ENCODE measurements around the gene PRKG1.

The PRKG1 gene

DNA sequence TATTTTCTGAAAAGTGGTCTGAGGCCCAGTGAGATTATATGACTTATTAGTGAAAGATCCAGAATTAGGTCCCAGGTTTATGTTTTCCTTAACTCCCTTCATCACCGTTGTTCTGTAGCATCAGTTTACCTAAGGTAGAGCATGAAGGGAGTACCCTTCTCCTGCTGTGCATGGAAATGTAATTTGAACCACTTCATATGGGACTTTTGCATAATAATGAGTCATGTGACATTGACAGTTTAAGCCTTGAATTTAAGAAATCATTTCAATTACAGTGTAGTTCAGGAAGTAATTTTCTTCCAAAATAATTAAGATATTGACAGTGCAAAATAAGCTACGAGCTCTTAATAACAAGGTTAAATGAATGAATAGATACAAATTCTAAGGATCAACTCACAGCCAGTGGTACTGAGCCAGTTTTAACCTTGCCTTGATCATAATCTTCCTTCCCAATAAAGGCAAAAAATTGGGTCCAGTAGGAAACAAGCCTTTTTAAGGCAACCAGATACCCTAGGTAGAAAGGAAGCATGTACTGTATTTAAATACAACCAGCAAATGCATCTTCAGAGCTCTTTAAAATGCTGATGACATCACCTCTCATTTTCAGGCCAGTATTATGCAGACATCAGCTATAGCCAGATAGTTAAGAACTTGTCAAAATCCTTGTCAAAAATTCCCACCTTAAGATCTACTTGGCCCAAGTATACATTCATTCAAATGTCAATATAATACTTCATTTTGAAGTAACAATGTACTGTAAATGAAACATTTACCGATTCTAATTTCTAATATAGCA lies 1191.0 kb downstream of the PRKG1 start:
- TF ChIP-seq, protein P1, sequence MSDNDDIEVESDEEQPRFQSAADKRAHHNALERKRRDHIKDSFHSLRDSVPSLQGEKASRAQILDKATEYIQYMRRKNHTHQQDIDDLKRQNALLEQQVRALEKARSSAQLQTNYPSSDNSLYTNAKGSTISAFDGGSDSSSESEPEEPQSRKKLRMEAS (IDR thresholded peaks at IDR 0.05), result no peak
- TF ChIP-seq TEAD4 (IDR thresholded peaks at IDR 0.05), result no peak
- no peak for TF ChIP-seq TCF12 (IDR thresholded peaks at IDR 0.05; ENCODE audit: low read depth)
- no peak for TF ChIP-seq EGR1 (IDR thresholded peaks at IDR 0.05)
- TF ChIP-seq, protein P2, sequence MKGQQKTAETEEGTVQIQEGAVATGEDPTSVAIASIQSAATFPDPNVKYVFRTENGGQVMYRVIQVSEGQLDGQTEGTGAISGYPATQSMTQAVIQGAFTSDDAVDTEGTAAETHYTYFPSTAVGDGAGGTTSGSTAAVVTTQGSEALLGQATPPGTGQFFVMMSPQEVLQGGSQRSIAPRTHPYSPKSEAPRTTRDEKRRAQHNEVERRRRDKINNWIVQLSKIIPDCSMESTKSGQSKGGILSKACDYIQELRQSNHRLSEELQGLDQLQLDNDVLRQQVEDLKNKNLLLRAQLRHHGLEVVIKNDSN (IDR thresholded peaks at IDR 0.05), result no peak
- TF ChIP-seq YY1 (IDR thresholded peaks at IDR 0.05; ENCODE audit: low read depth), result no peak
- no peak for TF ChIP-seq ZBTB7A (IDR thresholded peaks at IDR 0.05; ENCODE audit: low read depth)
- no peak for TF ChIP-seq EP300 (IDR thresholded peaks at IDR 0.05; ENCODE audit: borderline replicate concordance)
- TF ChIP-seq, protein P3, sequence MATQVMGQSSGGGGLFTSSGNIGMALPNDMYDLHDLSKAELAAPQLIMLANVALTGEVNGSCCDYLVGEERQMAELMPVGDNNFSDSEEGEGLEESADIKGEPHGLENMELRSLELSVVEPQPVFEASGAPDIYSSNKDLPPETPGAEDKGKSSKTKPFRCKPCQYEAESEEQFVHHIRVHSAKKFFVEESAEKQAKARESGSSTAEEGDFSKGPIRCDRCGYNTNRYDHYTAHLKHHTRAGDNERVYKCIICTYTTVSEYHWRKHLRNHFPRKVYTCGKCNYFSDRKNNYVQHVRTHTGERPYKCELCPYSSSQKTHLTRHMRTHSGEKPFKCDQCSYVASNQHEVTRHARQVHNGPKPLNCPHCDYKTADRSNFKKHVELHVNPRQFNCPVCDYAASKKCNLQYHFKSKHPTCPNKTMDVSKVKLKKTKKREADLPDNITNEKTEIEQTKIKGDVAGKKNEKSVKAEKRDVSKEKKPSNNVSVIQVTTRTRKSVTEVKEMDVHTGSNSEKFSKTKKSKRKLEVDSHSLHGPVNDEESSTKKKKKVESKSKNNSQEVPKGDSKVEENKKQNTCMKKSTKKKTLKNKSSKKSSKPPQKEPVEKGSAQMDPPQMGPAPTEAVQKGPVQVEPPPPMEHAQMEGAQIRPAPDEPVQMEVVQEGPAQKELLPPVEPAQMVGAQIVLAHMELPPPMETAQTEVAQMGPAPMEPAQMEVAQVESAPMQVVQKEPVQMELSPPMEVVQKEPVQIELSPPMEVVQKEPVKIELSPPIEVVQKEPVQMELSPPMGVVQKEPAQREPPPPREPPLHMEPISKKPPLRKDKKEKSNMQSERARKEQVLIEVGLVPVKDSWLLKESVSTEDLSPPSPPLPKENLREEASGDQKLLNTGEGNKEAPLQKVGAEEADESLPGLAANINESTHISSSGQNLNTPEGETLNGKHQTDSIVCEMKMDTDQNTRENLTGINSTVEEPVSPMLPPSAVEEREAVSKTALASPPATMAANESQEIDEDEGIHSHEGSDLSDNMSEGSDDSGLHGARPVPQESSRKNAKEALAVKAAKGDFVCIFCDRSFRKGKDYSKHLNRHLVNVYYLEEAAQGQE (IDR thresholded peaks at IDR 0.05; ENCODE audit: low read depth), result no peak
- TF ChIP-seq CEBPB (IDR thresholded peaks at IDR 0.05), result no peak
- TF ChIP-seq CREB1 (IDR thresholded peaks at IDR 0.05; ENCODE audit: low read depth), result no peak
- no peak for TF ChIP-seq TAF1 (IDR thresholded peaks at IDR 0.05; ENCODE audit: low read depth)
- TF ChIP-seq RAD21 (IDR thresholded peaks at IDR 0.05; ENCODE audit: low read depth), result no peak
- TF ChIP-seq FOXM1 (IDR thresholded peaks at IDR 0.05; ENCODE audit: borderline replicate concordance, low read depth), result no peak
- no peak for TF ChIP-seq NFIC (IDR thresholded peaks at IDR 0.05)

DNA sequence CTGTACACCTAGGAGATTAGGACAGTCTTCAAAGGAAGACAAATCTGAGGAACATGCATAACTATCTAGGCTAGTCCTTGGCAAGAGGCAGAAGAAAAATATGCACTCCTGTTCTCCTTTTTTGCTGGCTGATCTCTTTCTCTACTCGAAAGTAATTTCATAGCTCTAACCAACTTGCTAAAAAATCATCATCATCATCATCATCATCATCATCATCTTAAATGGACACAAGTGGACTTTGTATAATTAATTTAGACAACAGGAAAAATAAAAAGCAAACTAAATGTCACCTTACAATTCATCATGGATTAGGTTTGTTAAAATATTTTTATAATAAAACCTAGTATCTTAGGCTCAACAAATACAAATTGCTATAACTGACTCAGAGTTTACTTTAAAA lies 1192.6 kb downstream of the PRKG1 start:
- TF ChIP-seq TCF12 (IDR thresholded peaks at IDR 0.05; ENCODE audit: low read depth) (no peak), RAD21 (IDR thresholded peaks at IDR 0.05; ENCODE audit: low read depth) (no peak)
- TF ChIP-seq, protein P3 (IDR thresholded peaks at IDR 0.05; ENCODE audit: low read depth), result no peak

DNA sequence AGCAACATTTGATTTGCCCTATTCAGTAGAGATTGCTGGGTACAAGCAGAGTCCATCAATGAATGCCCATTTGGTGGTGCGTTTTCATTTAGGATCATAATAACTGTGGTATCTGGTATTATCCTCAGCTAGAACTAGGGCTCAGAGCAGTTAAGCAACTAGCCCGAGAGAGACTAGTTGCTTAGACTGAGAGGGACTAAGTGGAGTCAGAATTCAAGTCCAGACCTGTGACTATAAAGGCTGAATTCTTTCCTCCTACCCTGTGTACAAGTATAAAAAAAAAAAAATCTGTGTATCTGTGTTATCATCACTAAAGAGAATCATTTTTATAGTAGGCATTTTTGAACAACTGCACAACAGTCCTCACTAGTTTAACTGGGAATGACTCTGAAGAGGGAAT lies 1194.5 kb downstream of the PRKG1 start:
- no peak for TF ChIP-seq CREB1 (IDR thresholded peaks at IDR 0.05; ENCODE audit: low read depth)
- TF ChIP-seq, protein P3 (IDR thresholded peaks at IDR 0.05; ENCODE audit: low read depth), result no peak
- TF ChIP-seq, protein P2 (IDR thresholded peaks at IDR 0.05), result no peak
- no peak for TF ChIP-seq NFIC (IDR thresholded peaks at IDR 0.05)
- TF ChIP-seq RAD21 (IDR thresholded peaks at IDR 0.05; ENCODE audit: low read depth), result no peak
- TF ChIP-seq ZBTB7A (IDR thresholded peaks at IDR 0.05; ENCODE audit: low read depth), result no peak
- TF ChIP-seq TCF12 (IDR thresholded peaks at IDR 0.05; ENCODE audit: low read depth), result no peak
- TF ChIP-seq TAF1 (IDR thresholded peaks at IDR 0.05; ENCODE audit: low read depth), result no peak

DNA sequence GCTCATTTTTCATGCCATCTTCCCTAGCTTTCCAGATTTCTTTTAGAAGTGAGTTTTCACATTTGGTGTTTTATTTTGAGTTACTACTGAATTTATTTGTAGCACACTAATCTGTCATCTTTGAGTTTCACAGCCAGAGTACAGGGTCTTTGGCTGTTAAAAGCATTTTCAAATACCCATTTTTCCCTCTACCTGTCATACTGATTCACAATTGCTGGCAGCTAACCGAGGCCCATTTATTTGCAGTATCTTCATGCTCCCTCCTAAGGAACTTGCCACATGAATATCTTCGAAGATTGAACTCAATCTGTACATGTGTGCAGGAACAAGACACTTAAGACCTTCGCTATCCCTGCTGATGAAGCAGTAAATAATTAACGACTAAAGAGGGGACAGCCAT lies 1194.9 kb downstream of the PRKG1 start:
- TF ChIP-seq CREB1 (IDR thresholded peaks at IDR 0.05; ENCODE audit: low read depth), result no peak
- TF ChIP-seq TEAD4 (IDR thresholded peaks at IDR 0.05), result no peak
- TF ChIP-seq, protein P1 (IDR thresholded peaks at IDR 0.05), result no peak

DNA sequence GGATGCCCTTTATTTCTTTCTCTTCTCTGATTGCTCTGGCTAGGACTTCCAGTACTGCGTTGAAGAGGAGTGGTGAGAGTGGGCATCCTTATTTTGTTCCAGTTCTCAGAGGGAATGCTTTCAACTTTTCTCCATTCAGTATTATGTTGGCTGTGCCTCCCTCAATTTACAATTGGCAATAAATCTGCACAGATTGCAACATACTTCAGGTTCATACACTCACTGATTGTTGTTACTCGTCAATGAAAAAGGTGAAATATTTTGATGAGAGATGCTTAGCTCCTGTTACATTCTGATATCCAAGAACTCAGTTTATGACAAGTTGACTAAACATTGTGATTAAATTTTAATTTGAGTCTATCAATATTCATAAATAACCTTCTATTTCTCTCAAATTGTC lies 1201.9 kb downstream of the PRKG1 start:
- TF ChIP-seq EGR1 (IDR thresholded peaks at IDR 0.05) (no peak), NFIC (IDR thresholded peaks at IDR 0.05) (no peak), CREB1 (IDR thresholded peaks at IDR 0.05; ENCODE audit: low read depth) (no peak), EP300 (IDR thresholded peaks at IDR 0.05; ENCODE audit: borderline replicate concordance) (no peak), ZBTB7A (IDR thresholded peaks at IDR 0.05; ENCODE audit: low read depth) (no peak), RAD21 (IDR thresholded peaks at IDR 0.05; ENCODE audit: low read depth) (no peak), TCF12 (IDR thresholded peaks at IDR 0.05; ENCODE audit: low read depth) (no peak)
- TF ChIP-seq, protein P3 (IDR thresholded peaks at IDR 0.05; ENCODE audit: low read depth), result no peak
- TF ChIP-seq, protein P1 (IDR thresholded peaks at IDR 0.05), result no peak

All from Ishikawa (cell line).